HUES48 (cell line): ENCODE measurements around the gene TRMT2A.

Experiments used
- H3K27ac ChIP-seq: one replicate; pipeline ENCODE4 v1.7.0; 2013; ENCODE audit warnings: low read depth, low read length, inconsistent platforms
- H3K27me3 ChIP-seq: 2 replicates; pipeline ENCODE4 v1.6.1; 2013; ENCODE audit warnings: mild to moderate bottlenecking, low read length; ENCODE audit not compliant: control insufficient read depth, insufficient read depth
- H3K36me3 ChIP-seq: 2 replicates; pipeline ENCODE4 v1.6.1; 2013; ENCODE audit warnings: low read length; ENCODE audit not compliant: control insufficient read depth, insufficient read depth
- H3K4me1 ChIP-seq: 2 replicates; pipeline ENCODE4 v1.6.1; 2013; ENCODE audit warnings: mild to moderate bottlenecking, low read length; ENCODE audit not compliant: control insufficient read depth, insufficient read depth
- H3K4me3 ChIP-seq: 2 replicates; pipeline ENCODE4 v1.5.1; 2013; ENCODE audit warnings: mild to moderate bottlenecking, low read depth, low read length
- H3K9ac ChIP-seq: 2 replicates; pipeline ENCODE4 v1.6.1; 2013; ENCODE audit warnings: mild to moderate bottlenecking, low read depth, low read length, moderate library complexity
- H3K9me3 ChIP-seq: 2 replicates; pipeline ENCODE4 v1.6.1; 2013; ENCODE audit warnings: low read length; ENCODE audit not compliant: control insufficient read depth, insufficient read depth

Gene TRMT2A

DNA sequence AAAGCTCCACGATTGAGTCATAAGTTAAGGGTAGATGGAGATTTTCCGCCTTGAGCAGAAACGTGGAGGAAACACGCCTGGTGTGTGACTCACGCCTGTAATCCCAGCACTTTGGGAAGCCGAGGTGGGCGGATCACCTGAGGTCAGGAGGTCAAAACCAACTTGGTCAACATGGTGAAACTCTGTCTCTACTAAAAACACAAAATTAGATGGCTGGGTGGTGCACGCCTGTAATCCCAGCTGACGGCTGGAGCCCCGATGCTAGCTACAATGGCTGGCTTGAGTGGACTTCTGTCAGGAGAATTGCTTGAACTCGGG lies 54.3 kb downstream of the TRMT2A start:
- Histone ChIP-seq H3K9ac (no peak overlapping the region), H3K4me3 (no peak overlapping the region), H3K27me3 (no peaks in the 10 kb centered on the region), H3K36me3 (no peaks in the 10 kb centered on the region), H3K9me3 (no peaks in the 10 kb centered on the region), H3K4me1 (no peaks in the 10 kb centered on the region), H3K27ac (no peak overlapping the region)

DNA sequence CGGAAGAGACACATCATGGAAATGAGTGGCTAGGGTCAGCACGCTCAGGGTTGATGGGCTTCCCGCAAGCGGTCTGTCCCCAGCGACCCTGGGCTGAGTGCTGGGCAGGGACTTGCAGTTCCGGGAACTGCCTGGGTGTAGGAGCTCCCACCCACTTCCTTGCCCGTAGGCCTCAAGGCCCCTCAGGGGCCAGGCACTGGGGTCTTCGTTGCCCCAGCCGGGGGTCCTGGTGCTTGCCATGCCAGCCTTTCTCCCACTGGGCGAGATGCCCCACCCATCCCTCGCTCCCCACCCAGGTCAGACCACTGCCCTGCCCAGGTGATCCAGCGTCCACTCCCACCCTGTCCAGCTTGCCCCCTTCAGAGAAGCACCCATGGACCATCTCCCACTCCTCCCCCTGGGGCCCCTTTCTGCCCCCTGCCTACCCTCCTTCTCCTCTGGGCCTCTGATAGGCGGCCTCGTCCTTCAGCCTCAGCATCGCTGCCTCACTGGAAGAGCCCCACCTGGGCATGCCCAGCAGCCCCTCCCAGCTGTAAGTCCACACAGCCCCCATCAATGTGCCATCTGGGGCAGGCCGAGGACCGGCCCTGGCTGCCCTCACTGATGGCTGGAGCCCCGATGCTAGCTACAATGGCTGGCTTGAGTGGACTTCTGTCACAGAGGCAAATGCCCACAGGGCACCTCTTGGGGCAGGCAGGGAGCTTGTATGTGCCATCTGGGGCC lies 54.8 kb downstream of the TRMT2A start:
- Histone ChIP-seq H3K9ac (no peak overlapping the region), H3K9me3 (no peaks in the 10 kb centered on the region), H3K4me3 (no peak overlapping the region), H3K36me3 (no peaks in the 10 kb centered on the region), H3K4me1 (no peaks in the 10 kb centered on the region), H3K27me3 (no peaks in the 10 kb centered on the region), H3K27ac (no peak overlapping the region)
